Natural killer cell treated with Interleukin-12 subunit alpha and Interleukin-12 subunit beta and Interleukin-15 and Interleukin-18, amount 100 ng/mL, for 72 hours (primary cell): ENCODE measurements around the gene MAP3K7CL. TPM values are rescaled to one million over a fixed set of nuclear protein-coding genes. Genes with fewer than 3 reads are reported as not detected.
A peak's percentile ranks its signal among the peaks of the same experiment; 100 is the strongest.

Experiments
- ATAC-seq, 2 donors: fragments of 150-1000 bp; cut with Tn5 transposase in 1 of 2; sonication (Bioruptor Pico), chemical (Tn5 transposase) in 1 of 2; 2 replicates each; pipeline ENCODE4 v1.10.0; 2021
- DNase-seq: peaks from one replicate; pipeline ENCODE4 v3.0.0; 2022; ENCODE audit warnings: low spot score
- H3K27ac Mint-ChIP-seq, 2 donors: 1 replicate in 1 of 2; 2 replicates in 1 of 2; pipeline ENCODE4 v1.8.0; 2022; ENCODE audit warnings: mixed read lengths in 2 of 2, mild to moderate bottlenecking in 1 of 2, moderate library complexity in 1 of 2
- H3K27me3 Mint-ChIP-seq, 2 donors: 1 replicate in 1 of 2; 2 replicates in 1 of 2; pipeline ENCODE4 v1.8.0; 2022; ENCODE audit warnings: mixed read lengths in 2 of 2
- H3K36me3 Mint-ChIP-seq: one replicate; pipeline ENCODE4 v1.8.0; 2022; ENCODE audit warnings: mixed read lengths
- H3K4me1 Mint-ChIP-seq, 2 donors: 1 replicate in 1 of 2; 2 replicates in 1 of 2; pipeline ENCODE4 v1.8.0; 2022; ENCODE audit warnings: low read depth in 2 of 2, mixed read lengths in 2 of 2, mild to moderate bottlenecking in 1 of 2
- H3K4me3 Mint-ChIP-seq: one replicate; pipeline ENCODE4 v1.8.0; 2022; ENCODE audit warnings: mixed read lengths
- H3K9me3 Mint-ChIP-seq: 2 replicates; pipeline ENCODE4 v1.8.0; 2022; ENCODE audit warnings: mixed read lengths
- total RNA-seq, 2 donors: library from RNA; stranded (reverse); gene quantifications; one replicate each; pipeline ENCODE4 v1.2.3, GENCODE V29; 2022

The MAP3K7CL gene
- total RNA-seq, 2 donors from 2014 or later, result 2.4 to 6.1 TPM

DNA sequence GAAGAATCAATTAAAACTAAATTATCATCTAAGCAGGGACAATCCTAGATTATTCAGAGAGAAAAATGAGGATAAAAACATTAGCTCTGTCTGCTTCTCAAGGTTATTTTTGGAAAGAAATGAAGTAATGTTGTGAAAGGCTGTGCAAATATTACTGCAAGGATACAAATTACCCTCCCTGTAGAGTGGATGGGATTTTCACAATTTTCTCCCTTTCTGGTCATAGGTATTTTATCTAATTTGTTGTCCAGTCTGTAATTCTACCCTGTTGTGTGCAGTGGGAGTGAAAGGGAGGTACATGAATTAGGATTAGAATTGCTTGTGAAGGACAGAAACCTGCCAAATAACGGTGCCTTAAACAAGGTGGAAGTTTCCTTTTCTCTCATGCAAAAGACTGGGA lies 54.7 kb downstream of the MAP3K7CL start:
- ATAC-seq (no peak), DNase-seq (no peak)
- H3K36me3 Mint-ChIP-seq, result no peaks in the 10 kb centered on the region
- H3K4me1 Mint-ChIP-seq, result peaks cover 2 to 13% of the 10 kb centered on the region in 2 donors
- no peak overlapping the region for H3K4me3 Mint-ChIP-seq
- no peak overlapping the region for H3K27ac Mint-ChIP-seq
- H3K27me3 Mint-ChIP-seq, result peaks cover 8 to 9% of the 10 kb centered on the region in 2 donors
- no peaks in the 10 kb centered on the region for H3K9me3 Mint-ChIP-seq

DNA sequence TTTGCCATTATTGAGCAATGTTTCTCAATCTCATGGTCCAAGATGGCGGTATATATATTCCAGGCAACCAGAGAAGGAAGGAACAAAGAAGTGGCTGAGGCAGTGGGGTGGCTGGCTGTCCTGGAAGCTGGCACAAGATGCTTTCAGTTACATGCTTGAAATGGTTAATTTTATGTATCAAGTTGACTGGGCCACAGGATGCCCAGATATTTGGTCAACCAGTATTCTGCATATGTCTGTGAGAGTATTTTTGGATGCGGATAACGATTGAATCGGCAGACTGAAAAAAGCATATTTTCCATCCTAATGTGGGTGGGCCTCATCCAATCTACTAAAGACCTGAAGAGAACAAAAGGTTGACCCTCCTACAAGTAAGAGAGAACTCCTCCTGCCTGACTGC lies 55.2 kb downstream of the MAP3K7CL start:
- H3K4me1 Mint-ChIP-seq, result peaks cover 4 to 17% of the 10 kb centered on the region in 2 donors
- no peaks in the 10 kb centered on the region for H3K9me3 Mint-ChIP-seq
- H3K27ac Mint-ChIP-seq, result no peak overlapping the region
- H3K4me3 Mint-ChIP-seq, result no peak overlapping the region
- ATAC-seq (no peak), DNase-seq (no peak)
- H3K27me3 Mint-ChIP-seq, result peaks cover 8 to 9% of the 10 kb centered on the region in 2 donors
- no peaks in the 10 kb centered on the region for H3K36me3 Mint-ChIP-seq

DNA sequence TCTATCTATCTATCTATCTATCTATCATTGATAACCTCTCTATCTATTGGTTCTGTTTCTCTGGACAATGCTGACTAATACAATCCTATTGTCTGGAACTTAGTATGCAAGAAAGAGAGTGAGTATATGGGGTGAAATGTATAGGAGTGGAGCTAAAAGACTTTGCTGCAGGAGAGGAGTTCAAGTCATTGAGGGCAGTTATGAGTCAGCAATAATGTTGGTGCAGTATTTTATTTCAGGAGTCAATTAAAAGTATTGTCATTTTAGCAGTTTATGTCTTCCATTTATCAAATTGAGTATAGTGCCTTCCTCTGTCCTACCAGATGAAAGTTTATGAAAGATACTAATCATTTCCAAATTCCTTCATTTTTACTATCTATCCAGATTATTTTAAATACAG lies 55.8 kb downstream of the MAP3K7CL start:
- Mint-ChIP-seq H3K9me3 (no peaks in the 10 kb centered on the region), H3K36me3 (no peaks in the 10 kb centered on the region), H3K27ac (no peak overlapping the region), H3K4me1 (peaks cover 8 to 20% of the 10 kb centered on the region in 2 donors), H3K27me3 (peaks cover 8 to 9% of the 10 kb centered on the region in 2 donors), H3K4me3 (no peak overlapping the region)
- ATAC-seq (no peak), DNase-seq (no peak)

DNA sequence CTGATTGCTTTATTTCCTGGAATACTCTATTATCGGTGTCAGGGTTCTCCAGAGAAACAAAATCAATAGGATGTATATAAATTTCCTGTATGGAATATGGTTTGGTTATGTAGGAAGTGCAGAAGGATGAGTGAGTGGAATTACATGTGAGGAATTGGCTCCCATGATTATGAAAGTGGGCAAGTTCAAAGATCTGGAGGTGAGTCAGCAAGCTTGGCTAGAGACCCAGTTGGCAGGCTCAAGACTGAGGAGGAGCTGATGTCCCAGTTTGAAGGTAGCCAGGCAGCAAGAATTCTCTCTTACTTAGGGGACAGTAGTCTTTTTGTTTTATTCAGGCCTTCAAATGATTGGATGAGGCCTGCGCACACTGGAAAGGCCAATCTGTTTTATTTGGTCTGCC lies 57.5 kb downstream of the MAP3K7CL start:
- DNase-seq, result no peak
- no peak overlapping the region for H3K4me3 Mint-ChIP-seq
- no peak overlapping the region for H3K27ac Mint-ChIP-seq
- H3K27me3 Mint-ChIP-seq, result peaks cover 4% of the 10 kb centered on the region in 2 donors
- peaks cover 5 to 7% of the 10 kb centered on the region in 2 donors for H3K4me1 Mint-ChIP-seq
- no peaks in the 10 kb centered on the region for H3K36me3 Mint-ChIP-seq
- no peaks in the 10 kb centered on the region for H3K9me3 Mint-ChIP-seq
- ATAC-seq, result no peak

DNA sequence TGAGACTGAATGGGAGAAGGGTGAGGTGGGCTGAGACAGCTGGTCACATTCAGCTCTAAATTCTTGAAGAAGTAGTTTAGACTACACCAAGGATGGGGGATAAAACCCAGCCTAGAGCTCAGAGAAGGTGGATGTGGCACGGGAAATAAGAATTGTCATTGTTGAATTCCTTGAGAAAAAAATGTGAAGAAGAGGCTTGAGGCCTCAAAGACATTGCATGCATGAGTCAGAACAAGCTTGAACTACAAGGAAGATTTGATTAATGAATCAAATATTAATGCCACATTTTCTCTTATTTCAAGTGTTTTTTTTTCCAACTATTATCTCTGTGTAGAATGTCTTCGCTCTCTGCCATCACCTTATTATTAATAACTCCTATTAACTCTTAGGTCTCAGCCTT lies 58.9 kb downstream of the MAP3K7CL start:
- Mint-ChIP-seq H3K4me1 (peaks cover 5 to 7% of the 10 kb centered on the region in 2 donors), H3K9me3 (no peaks in the 10 kb centered on the region), H3K36me3 (no peaks in the 10 kb centered on the region), H3K27ac (no peak overlapping the region), H3K4me3 (no peak overlapping the region), H3K27me3 (peaks cover 1 to 4% of the 10 kb centered on the region in 2 donors)
- no peak for ATAC-seq
- DNase-seq, result no peak

DNA sequence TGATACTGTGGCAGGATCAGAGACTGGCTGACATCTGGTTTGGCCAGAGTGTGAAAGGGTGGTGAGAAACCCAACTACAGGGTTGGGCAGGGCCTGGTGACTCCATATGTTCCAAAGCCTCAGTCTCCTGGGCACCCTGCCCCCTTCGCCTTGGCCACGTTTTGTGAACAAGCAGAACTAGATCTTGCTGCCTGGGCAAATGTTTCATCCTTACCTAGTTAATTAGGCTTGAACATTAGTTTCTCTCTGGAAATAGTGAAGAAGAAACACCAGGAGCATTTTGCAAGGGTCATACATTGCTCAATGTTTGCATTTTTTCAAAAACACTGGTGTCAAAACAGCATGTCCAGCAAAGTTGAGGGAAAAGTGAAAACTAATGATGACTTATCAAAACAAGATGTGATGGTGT lies 60.5 kb downstream of the MAP3K7CL start:
- Mint-ChIP-seq H3K4me3 (peak overlapping the region; percentile 17), H3K36me3 (no peaks in the 10 kb centered on the region), H3K27ac (peak overlapping the region in 1 of 2 donors; percentile 10), H3K27me3 (peaks cover 8 to 13% of the 10 kb centered on the region in 2 donors), H3K4me1 (peaks cover 7 to 8% of the 10 kb centered on the region in 2 donors), H3K9me3 (no peaks in the 10 kb centered on the region)
- ATAC-seq, result peak; percentile 75 to 78
- no peak for DNase-seq

DNA sequence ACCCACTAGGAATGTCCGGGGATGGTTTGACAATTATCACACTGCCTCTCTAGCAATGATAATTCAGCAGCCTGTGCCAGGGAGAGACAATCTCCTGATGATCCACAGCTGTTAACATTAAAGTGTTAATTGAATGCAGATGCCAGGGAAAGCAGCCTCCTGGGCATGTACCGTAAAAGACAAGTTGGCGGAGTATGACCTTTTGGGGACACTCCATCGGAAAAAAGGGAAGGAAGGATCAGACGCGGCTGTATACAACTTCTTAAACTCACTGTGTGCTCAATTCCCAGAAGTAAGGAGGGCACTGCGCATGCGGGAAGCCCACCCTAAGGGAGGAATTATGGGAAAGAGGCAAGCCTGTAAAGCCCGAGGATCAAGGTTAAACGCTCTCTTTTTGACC lies 62.6 kb downstream of the MAP3K7CL start:
- H3K27me3 Mint-ChIP-seq, result peaks cover 16% of the 10 kb centered on the region in 2 donors
- H3K36me3 Mint-ChIP-seq, result peaks cover 13% of the 10 kb centered on the region
- ATAC-seq, result no peak
- DNase-seq, result no peak
- H3K4me1 Mint-ChIP-seq, result peaks cover 20 to 21% of the 10 kb centered on the region in 2 donors
- H3K27ac Mint-ChIP-seq, result no peak overlapping the region
- no peak overlapping the region for H3K4me3 Mint-ChIP-seq
- H3K9me3 Mint-ChIP-seq, result no peaks in the 10 kb centered on the region

DNA sequence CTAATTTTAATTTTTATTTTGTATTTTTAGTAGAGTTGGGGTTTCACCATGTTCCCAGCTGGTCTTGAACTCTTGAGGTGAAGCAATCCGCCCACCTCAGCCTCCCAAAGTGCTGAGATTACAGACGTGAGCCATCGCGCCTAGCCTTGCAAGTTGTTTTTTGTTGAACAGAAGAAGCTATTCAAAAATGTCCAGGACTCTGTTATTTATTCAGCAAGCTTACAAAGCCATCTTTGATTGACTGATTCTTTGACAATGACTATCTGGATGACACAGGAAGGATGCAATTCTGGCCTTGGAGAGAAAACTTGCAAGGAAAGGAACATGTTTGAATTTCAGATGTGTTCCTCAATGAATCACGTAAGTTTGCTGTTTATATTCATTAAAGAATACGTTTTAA lies 63.5 kb downstream of the MAP3K7CL start:
- Mint-ChIP-seq H3K4me1 (peaks cover 20 to 21% of the 10 kb centered on the region in 2 donors), H3K27ac (no peak overlapping the region), H3K36me3 (peaks cover 13% of the 10 kb centered on the region), H3K27me3 (peaks cover 16% of the 10 kb centered on the region in 2 donors), H3K9me3 (no peaks in the 10 kb centered on the region), H3K4me3 (no peak overlapping the region)
- DNase-seq (no peak), ATAC-seq (no peak)

DNA sequence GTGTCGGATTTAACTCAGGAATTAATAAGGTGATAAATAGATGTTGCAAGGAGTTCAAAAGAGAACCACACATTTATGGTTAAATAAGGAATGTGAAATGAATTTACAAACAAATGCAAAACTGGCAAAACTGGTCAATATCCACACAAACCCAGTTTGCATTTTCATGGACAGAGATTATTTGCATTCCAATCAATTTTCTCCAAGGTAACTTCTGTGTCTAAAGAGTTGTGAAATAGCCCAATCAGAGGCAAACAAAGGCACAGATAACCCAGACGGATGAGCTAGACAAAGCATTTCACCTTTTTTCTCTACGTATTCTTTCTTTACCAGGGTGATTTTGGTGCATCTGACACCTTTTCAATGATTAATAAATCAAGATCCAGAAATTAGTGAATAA lies 63.9 kb downstream of the MAP3K7CL start:
- H3K27ac Mint-ChIP-seq, result no peak overlapping the region
- DNase-seq (no peak), ATAC-seq (no peak)
- H3K36me3 Mint-ChIP-seq, result peaks cover 13% of the 10 kb centered on the region
- peaks cover 16% of the 10 kb centered on the region in 2 donors for H3K27me3 Mint-ChIP-seq
- H3K4me1 Mint-ChIP-seq, result peaks cover 20 to 21% of the 10 kb centered on the region in 2 donors
- H3K4me3 Mint-ChIP-seq, result no peak overlapping the region
- no peaks in the 10 kb centered on the region for H3K9me3 Mint-ChIP-seq

DNA sequence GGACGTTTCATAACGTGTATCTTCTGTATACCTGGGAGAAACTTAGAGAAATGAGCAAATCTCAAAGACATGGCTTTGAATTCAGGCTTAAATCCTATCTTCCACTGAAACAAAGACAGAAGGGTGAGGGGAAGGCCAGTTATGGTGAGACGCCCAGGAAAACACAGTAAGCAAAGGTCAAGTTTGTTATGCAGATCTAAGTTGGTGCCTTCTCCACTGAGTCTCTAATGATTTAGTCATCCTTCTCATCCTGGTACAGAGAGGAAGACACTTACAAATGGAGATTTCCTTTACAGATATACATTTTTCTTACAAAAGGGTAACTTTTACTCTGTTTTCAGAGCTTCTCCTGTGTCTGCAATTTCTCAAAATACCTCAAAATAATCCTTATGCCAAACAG lies 64.4 kb downstream of the MAP3K7CL start:
- no peaks in the 10 kb centered on the region for H3K9me3 Mint-ChIP-seq
- H3K4me3 Mint-ChIP-seq, result no peak overlapping the region

DNA sequence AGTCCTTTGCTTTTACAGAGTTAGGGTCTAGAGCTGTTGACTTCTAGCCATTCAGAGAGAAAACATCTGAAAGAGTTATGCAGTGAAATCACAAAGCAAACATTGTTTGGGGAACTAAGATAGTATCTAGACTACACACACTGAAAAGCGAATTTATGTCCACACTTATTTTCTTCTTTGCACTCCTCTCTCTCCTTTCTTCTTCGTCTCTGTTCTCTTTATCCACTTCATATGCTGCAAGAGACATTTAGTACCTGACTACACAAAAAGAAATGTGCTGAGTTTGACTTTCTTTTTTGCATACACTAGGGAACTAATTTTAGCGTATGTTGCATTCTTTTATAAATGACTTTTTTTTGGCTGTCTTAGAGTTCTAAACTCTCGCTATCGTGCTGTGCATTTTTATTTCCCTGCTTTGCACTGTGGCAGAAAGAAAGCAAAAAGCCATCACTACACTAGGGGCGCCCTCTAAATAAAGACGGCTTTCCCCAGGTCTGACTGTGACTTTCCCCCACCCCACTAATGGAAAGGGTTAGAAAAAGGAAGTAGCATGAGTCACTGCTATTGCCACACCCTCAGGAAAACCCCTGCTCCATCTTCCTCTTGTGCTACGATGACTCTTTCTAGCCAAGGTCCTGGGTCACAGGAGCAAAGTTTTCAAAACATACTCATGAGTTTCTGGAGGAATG lies 65.7 kb downstream of the MAP3K7CL start:
- ATAC-seq (peak; percentile 95 to 97), DNase-seq (peak; percentile 81)
- H3K36me3 Mint-ChIP-seq, result peaks cover 18% of the 10 kb centered on the region
- peaks cover 14 to 15% of the 10 kb centered on the region in 2 donors for H3K4me1 Mint-ChIP-seq
- H3K9me3 Mint-ChIP-seq, result peaks cover 3% of the 10 kb centered on the region
- peaks cover 16 to 19% of the 10 kb centered on the region in 2 donors for H3K27me3 Mint-ChIP-seq
- peak overlapping the region; percentile 58 to 92 for H3K27ac Mint-ChIP-seq
- peak overlapping the region; percentile 72 for H3K4me3 Mint-ChIP-seq

More for the DNA sequence above, 64.4 kb downstream of the MAP3K7CL start:
- Mint-ChIP-seq H3K27ac (no peak overlapping the region), H3K4me1 (peaks cover 20 to 21% of the 10 kb centered on the region in 2 donors), H3K27me3 (peaks cover 16% of the 10 kb centered on the region in 2 donors), H3K36me3 (peaks cover 13% of the 10 kb centered on the region)
- DNase-seq (no peak), ATAC-seq (no peak)

DNA sequence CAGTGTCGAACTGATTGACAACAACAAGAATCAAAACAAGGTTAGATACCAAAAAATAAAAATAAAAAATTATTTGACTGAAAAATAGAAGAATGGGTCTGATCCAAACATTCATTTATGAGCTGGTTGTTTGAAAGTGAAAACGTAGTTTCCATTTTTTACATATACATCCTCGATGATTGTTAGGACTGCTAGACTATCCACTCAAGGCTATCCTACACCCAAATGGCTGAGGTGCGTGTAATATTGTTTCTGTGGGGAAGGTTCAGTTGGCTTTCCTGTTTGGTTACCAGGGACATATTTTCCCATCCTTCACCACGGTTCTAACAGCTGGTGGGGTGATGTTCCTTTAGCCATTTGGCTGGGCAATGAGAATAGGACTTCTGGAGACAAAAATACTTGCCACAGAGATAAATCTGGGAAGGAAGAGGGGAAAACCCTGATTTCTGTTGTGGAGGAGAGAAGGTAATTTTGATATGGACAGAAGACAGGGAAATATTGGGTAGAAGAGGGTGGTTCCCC lies 66.3 kb downstream of the MAP3K7CL start:
- no peak for ATAC-seq
- H3K27me3 Mint-ChIP-seq, result peaks cover 16 to 19% of the 10 kb centered on the region in 2 donors
- DNase-seq, result no peak
- H3K4me1 Mint-ChIP-seq, result peaks cover 14 to 15% of the 10 kb centered on the region in 2 donors
- peaks cover 7% of the 10 kb centered on the region for H3K9me3 Mint-ChIP-seq
- H3K36me3 Mint-ChIP-seq, result peaks cover 24% of the 10 kb centered on the region
- H3K27ac Mint-ChIP-seq, result peak overlapping the region; percentile 58 to 92
- peak overlapping the region; percentile 72 for H3K4me3 Mint-ChIP-seq

DNA sequence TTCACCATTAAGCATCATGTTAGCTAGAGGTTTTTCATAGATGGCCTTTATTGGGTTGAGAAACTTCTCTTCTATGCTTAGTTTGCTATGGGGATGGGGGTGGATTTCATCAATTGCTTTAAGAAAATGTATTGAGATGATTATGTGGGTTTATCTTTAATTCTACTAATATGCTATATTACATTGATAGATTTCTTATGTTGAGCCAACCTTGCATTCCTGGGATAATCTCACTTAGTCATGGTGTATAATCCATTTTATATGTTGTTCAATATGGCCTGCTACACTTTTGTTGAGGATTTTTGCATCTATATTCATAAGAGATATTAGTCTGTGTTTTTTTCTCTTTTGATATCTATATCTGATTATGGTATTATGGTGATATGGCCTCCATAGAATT lies 70.7 kb downstream of the MAP3K7CL start:
- ATAC-seq, result no peak
- Mint-ChIP-seq H3K27me3 (peaks cover 1 to 11% of the 10 kb centered on the region in 2 donors), H3K9me3 (peaks cover 7% of the 10 kb centered on the region), H3K36me3 (peaks cover 28% of the 10 kb centered on the region), H3K4me1 (peaks cover 11% of the 10 kb centered on the region in 2 donors), H3K4me3 (no peak overlapping the region), H3K27ac (no peak overlapping the region)
- no peak for DNase-seq

DNA sequence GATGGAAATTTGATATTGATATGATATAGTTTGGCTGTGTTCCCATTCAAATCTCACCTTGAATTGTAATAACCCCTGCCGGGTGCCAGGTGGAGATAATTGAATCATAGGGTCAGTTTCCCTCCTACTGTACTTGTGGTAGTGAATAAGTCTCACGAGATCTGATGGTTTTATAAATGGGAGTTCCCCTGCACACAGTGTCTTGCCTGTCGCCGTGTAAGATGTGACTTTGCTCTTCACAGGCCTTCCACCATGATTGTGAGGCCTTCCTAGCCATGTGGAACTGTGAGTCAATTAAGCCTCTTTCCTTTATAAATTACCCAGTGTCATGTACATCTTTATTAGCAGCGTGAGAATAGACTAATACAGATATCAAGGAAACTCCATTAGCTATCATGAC lies 74.6 kb downstream of the MAP3K7CL start:
- H3K36me3 Mint-ChIP-seq, result peaks cover 15% of the 10 kb centered on the region
- ATAC-seq (no peak), DNase-seq (no peak)
- H3K27me3 Mint-ChIP-seq, result peaks cover 0 to 9% of the 10 kb centered on the region in 2 donors
- H3K27ac Mint-ChIP-seq, result no peak overlapping the region
- H3K9me3 Mint-ChIP-seq, result peaks cover 7% of the 10 kb centered on the region
- no peaks in the 10 kb centered on the region for H3K4me1 Mint-ChIP-seq
- H3K4me3 Mint-ChIP-seq, result no peak overlapping the region
